ENCODE results near the gene STPG3. TPM values are rescaled to one million over a fixed set of nuclear protein-coding genes. Genes with fewer than 3 reads are reported as not detected.
"Not testable (repeated sequence)": the region's sequence is repeated elsewhere in the genome, so short reads cannot be mapped to it uniquely, and the experiment has no call there.

The STPG3 gene
- total and polyA plus RNA-seq, 5 donors, result 0.23 to 0.46 (median 0.32) TPM; not detected in 1

DNA sequence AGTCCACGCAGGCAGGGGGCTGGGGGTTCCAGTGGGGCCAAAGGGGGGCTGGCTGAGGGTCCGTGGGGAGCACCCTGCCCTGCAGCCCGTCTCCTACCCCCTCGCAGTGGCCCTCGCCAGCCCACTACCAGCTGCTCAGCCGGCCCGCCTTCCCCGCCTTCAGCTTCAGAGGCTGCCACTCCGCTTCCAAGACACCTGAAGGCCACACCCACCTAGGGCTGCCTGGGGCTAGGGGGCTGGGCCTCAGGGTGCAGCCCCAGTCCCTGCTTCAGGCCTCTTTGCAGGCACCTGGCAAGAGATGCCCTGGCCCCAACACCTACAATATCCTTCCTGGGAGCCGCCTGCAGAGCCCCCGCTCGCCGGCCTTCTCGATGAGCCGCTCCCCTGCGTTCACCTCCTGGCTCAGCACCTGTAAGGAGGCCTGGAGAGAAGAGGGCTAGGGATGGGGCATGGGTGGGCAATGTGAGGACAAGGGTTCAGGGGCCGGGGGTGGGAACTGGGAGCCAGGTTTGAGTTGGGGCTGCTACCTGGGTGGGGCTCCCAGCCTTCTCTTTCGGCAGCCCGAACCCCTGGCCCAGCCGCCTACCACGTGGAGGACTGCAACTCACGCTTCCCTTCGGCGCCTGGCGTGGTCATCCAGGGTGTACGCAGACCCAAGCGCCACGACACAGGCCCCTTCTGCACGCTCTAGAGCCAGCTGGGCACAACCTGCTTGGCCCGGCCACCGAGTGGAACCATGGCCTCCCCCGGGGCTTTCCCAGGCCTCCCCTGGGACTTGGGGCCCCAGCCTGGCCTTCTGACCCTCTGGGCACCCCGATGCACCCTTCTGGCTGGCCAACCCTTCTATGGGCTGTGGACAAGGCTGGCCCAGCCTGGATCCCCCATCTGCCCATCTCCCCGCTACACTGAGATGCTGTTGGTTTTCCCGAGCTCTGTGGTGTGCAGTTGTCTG lies 1.7 kb downstream of the STPG3 start:
- Histone ChIP-seq H3K9me3 (ENCODE audit: control insufficient read depth, low read length) (no peaks in the 10 kb centered on the region), H3K27ac (ENCODE audit: low read length) (no peak overlapping the region), H3K27me3 (ENCODE audit: control insufficient read depth, insufficient read depth) (no peaks in the 10 kb centered on the region), H3K4me3 (ENCODE audit: low read length) (no peak overlapping the region), H3K4me1 (ENCODE audit: control insufficient read depth, insufficient read depth, low read length) (peaks cover 7% of the 10 kb centered on the region)
- no peak for ATAC-seq
- WGBS, result 89% methylated on average over 35 of the region's 35 CpGs
- intact Hi-C loops (cut with DNase I), result no loop called here
- no peak for DNase-seq

DNA sequence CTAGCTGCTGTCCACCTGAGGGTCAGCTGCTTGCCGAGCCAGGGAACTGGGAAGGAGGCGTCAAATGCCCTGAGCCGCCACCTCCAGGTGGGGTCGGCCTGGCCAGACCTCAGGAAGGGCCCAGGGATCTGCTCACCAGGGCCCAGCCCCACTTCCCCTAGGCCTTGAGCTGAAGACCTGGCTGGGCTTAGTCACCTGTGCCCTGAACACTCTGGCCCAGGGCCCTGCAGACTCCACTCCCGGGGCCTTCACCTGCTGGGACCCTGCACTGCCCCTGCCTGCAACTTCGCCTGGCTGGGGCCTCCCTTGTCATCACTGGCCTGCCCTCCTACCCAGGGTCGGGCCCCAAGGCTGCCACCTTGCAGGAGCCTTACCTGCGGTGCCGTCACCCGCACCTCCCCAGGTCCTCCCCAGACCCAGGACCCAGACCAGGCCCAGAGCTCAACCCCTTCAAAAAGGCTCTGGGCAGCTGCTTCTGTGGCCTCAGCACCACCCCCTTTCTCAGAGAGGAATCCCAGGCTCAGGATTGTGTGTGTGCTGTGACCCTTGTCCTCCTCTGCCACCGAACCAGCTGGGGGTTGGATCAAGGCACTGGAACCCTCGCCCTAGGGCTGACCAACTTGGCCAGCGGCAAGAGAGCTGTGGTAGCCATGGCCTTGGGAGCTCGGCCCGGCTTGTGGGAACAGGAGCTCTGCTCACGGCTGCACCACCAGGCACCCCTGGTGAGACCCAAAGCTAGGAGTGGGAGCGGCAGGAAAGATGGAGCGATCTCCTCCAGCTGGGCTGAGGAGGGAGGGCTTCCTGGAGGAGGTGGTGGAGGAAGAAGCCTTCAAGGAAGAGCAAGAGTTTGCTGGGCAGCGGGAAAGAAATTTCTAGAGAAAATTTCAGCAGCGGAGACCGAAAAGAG lies 2.9 kb downstream of the STPG3 start:
- Histone ChIP-seq H3K27me3 (ENCODE audit: control insufficient read depth, insufficient read depth) (no peaks in the 10 kb centered on the region), H3K27ac (ENCODE audit: low read length) (no peak overlapping the region), H3K4me3 (ENCODE audit: low read length) (peak overlapping the region; percentile 90), H3K9me3 (ENCODE audit: control insufficient read depth, low read length) (no peaks in the 10 kb centered on the region), H3K4me1 (ENCODE audit: control insufficient read depth, insufficient read depth, low read length) (peaks cover 7% of the 10 kb centered on the region)
- intact Hi-C loops (cut with DNase I), result no loop called here
- DNase-seq, result no peak
- peak in 1 of 2 donors; percentile 2 for ATAC-seq
- 64% methylated on average over 21 of the region's 21 CpGs for WGBS

DNA sequence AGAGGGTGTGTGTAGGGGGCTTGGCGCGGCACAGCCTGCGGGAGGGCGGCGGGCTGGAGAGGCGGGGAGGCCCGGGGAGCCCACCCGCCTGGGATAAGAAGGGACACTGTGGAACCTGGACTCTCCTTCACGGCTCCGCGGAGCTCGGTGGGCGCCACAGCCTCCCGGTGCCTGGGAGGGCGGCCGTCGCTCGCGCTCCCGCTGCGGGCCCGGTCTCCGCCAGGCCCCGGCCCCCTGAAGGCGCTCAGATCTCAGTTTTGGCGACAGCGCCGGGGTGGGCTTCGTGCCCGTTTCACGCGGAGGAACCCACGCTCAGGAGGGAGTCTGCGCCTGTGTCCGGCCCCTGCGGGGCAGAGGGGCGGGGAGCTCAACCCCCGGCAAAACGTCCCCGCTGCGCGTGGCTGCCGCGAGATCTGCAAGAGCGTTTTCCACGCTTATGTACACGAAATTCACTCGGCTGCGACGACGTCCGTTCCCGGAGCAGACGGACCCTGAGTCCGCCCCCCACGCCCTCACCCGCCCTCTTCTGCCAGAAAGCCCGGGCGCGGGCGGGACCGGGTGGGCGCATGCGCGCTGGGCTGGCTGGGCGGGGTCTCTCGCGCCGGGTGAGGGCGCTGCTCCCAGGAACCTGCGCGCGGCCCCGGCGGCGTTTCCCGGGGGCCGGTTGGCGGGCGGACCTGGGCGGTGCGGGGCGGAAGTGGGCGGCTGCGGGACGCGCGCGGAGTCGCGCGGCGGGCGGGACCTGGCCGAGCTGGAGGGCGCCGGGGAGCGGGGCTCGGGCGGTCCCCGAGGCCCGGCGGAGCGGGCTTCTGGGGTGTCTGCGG lies 3.8 kb downstream of the STPG3 start, which contains the start of gene NELFB:
Gene NELFB, plus strand, starts transcription at position 704 of the 824 bp plus-strand sequence.
- Histone ChIP-seq H3K27me3 (ENCODE audit: control insufficient read depth, insufficient read depth) (no peaks in the 10 kb centered on the region), H3K27ac (ENCODE audit: low read length) (peak within 1 kb of the TSS; percentile 46), H3K9me3 (ENCODE audit: control insufficient read depth, low read length) (no peaks in the 10 kb centered on the region), H3K4me1 (ENCODE audit: control insufficient read depth, insufficient read depth, low read length) (peaks cover 7% of the 10 kb centered on the region), H3K4me3 (ENCODE audit: low read length) (peak within 1 kb of the TSS; percentile 90)
- ATAC-seq (peak; percentile 86 to 89), DNase-seq (peak; percentile 95 to 98 (median 98))
- WGBS, result 1% methylated on average over 105 of the region's 105 CpGs
- intact Hi-C loops (cut with DNase I), result no loop called here

DNA sequence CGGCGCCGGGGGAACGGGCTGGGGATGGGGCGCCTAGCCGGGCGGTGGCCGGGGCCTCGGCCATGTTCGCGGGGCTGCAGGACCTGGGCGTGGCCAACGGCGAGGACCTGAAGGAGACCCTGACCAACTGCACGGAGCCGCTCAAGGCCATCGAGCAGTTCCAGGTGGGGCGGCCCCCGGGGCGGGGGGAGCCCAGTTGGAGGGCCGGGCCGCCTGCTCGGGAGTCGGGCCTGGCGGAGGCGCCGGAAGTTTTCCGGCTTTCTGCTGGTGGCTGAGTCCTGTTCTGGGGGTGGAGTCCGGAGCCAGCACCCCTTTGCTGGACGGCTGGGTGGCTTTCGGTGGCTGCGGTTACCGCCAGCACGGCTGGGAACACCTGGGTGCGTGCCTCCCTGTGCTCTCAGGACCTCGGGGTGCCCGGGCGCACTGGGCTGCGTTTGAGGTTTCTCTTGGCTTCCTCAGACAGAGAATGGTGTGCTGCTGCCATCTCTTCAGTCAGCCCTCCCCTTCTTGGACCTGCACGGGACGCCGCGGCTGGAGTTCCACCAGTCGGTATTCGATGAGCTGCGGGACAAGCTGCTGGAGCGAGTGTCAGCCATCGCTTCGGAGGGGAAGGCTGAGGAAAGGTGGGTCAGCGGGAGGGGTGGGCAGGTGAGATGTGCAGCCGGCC lies 4.5 kb downstream of the STPG3 start:
- DNase-seq (no peak), ATAC-seq (peak; percentile 17 to 36)
- Histone ChIP-seq H3K4me1 (ENCODE audit: control insufficient read depth, insufficient read depth, low read length) (peaks cover 4% of the 10 kb centered on the region), H3K27ac (ENCODE audit: low read length) (peak overlapping the region; percentile 10), H3K9me3 (ENCODE audit: control insufficient read depth, low read length) (no peaks in the 10 kb centered on the region), H3K27me3 (ENCODE audit: control insufficient read depth, insufficient read depth) (no peaks in the 10 kb centered on the region), H3K4me3 (ENCODE audit: low read length) (peak overlapping the region; percentile 90)
- intact Hi-C loops (cut with DNase I), result no loop called here
- 2% methylated on average over 51 of the region's 51 CpGs for WGBS

DNA sequence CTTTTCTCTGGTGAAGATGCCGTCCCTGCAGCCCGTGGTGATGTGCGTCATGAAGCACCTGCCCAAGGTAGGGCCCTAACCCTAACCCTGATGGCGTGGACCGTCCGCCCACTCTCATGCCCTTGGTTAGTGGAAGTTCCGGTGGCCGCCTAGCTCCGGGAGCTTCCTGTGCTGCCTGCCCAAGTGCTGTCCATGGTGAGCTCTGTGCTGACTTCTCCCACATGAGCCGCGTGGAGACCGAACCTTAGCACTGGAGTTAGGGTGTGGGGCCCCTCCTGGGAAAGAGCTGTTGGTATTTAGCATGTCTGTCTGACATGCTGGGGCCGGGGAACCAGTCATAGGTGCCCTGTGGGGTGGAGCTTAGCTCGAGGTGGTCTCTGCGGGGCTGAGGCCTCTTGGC lies 5.3 kb downstream of the STPG3 start:
- 81% methylated on average over 15 of the region's 15 CpGs for WGBS
- no peak overlapping the region for H3K4me3 ChIP-seq (ENCODE audit: low read length)

GRCh38 chr9:137256856-137257255 lies 5.8 kb downstream of the STPG3 start:
- no peaks in the 10 kb centered on the region for H3K9me3 ChIP-seq (ENCODE audit: control insufficient read depth, low read length)
- WGBS, result 92% methylated on average over 15 of the region's 15 CpGs
- no peak for ATAC-seq
- intact Hi-C loops (cut with DNase I), result no loop called here
- DNase-seq, result no peak
- peaks cover 3% of the 10 kb centered on the region for H3K4me1 ChIP-seq (ENCODE audit: control insufficient read depth, insufficient read depth, low read length)
- no peak overlapping the region for H3K27ac ChIP-seq (ENCODE audit: low read length)
- H3K4me3 ChIP-seq (ENCODE audit: low read length), result no peak overlapping the region
- no peaks in the 10 kb centered on the region for H3K27me3 ChIP-seq (ENCODE audit: control insufficient read depth, insufficient read depth)

More for the DNA sequence above, 5.3 kb downstream of the STPG3 start:
- H3K27me3 ChIP-seq (ENCODE audit: control insufficient read depth, insufficient read depth), result no peaks in the 10 kb centered on the region
- H3K4me1 ChIP-seq (ENCODE audit: control insufficient read depth, insufficient read depth, low read length), result peaks cover 3% of the 10 kb centered on the region
- H3K9me3 ChIP-seq (ENCODE audit: control insufficient read depth, low read length), result no peaks in the 10 kb centered on the region
- DNase-seq (no peak), ATAC-seq (no peak)
- intact Hi-C loops (cut with DNase I), result no loop called here
- no peak overlapping the region for H3K27ac ChIP-seq (ENCODE audit: low read length)

- 34% methylated on average over 15 of the region's 15 CpGs for WGBS
- H3K27me3 ChIP-seq (ENCODE audit: control insufficient read depth, insufficient read depth); H3K27ac ChIP-seq (ENCODE audit: low read length); ATAC-seq; H3K4me1 ChIP-seq (ENCODE audit: control insufficient read depth, insufficient read depth, low read length); intact Hi-C loops (cut with DNase I); H3K4me3 ChIP-seq (ENCODE audit: low read length); H3K9me3 ChIP-seq (ENCODE audit: control insufficient read depth, low read length): not testable (repeated sequence)
- peak in 2 of 3 donors; percentile 45 to 69 for DNase-seq
These were observed 11.3 kb downstream of the STPG3 start for GRCh38 chr9:137262173-137262908.

DNA sequence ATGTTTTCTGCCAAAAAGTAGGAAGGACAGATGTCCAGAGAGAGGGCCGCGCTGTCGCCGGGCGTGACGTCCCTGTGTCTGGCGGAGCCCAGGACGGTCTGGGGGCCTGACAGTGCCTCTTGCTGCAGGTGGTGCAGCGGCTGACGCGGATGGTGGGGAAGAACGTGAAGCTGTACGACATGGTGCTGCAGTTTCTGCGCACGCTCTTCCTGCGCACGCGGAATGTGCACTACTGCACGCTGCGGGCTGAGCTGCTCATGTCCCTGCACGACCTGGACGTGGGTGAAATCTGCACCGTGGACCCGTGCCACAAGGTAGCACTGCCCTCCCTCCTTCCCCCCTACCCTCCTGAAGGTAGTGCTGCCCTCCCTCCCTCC lies 11.8 kb downstream of the STPG3 start:
- DNase-seq (peak in 2 of 3 donors; percentile 16 to 64), ATAC-seq (peak in 1 of 2 donors; percentile 14)
- H3K4me1 ChIP-seq (ENCODE audit: control insufficient read depth, insufficient read depth, low read length), result no peaks in the 10 kb centered on the region
- H3K27me3 ChIP-seq (ENCODE audit: control insufficient read depth, insufficient read depth), result no peaks in the 10 kb centered on the region
- intact Hi-C loops (cut with DNase I), result no loop called here
- no peaks in the 10 kb centered on the region for H3K9me3 ChIP-seq (ENCODE audit: control insufficient read depth, low read length)
- WGBS, result 94% methylated on average over 24 of the region's 24 CpGs
- no peak overlapping the region for H3K27ac ChIP-seq (ENCODE audit: low read length)
- H3K4me3 ChIP-seq (ENCODE audit: low read length), result no peak overlapping the region

- intact Hi-C loops (cut with DNase I), result no loop called here
- Histone ChIP-seq H3K4me3 (ENCODE audit: low read length) (no peak overlapping the region), H3K27me3 (ENCODE audit: control insufficient read depth, insufficient read depth) (no peaks in the 10 kb centered on the region), H3K9me3 (ENCODE audit: control insufficient read depth, low read length) (no peaks in the 10 kb centered on the region), H3K4me1 (ENCODE audit: control insufficient read depth, insufficient read depth, low read length) (no peaks in the 10 kb centered on the region), H3K27ac (ENCODE audit: low read length) (no peak overlapping the region)
- ATAC-seq (no peak), DNase-seq (peak in 1 of 3 donors; percentile 16)
- 86% methylated on average over 10 of the region's 10 CpGs for WGBS
These were observed 12.4 kb downstream of the STPG3 start for GRCh38 chr9:137263506-137263905.

Data from right cardiac atrium (tissue), 5 donors.